HEK293 (cell line): ENCODE data around the gene EIF2A.
A peak's percentile ranks its signal among the peaks of the same experiment; 100 is the strongest.

Source experiments
- BCL11B ChIP-seq: fragments of 450-650 bp; formaldehyde crosslinking; IDR thresholded peaks from 2 replicates; pipeline ENCODE4 v1.5.1; 2016; ENCODE audit warnings: low read depth, missing biosample characterization, missing genetic modification characterization
- EGR2 ChIP-seq: fragments of 450-650 bp; formaldehyde crosslinking; IDR thresholded peaks from 2 replicates; pipeline ENCODE4 v1.5.1; 2016; ENCODE audit warnings: low read depth, missing biosample characterization, missing genetic modification characterization
- GLIS2 ChIP-seq: fragments of 450-650 bp; formaldehyde crosslinking; IDR thresholded peaks from 2 replicates; pipeline ENCODE4 v1.5.1; 2016; ENCODE audit warnings: missing biosample characterization, missing genetic modification characterization
- HOXD13 ChIP-seq: sonication (generic); formaldehyde crosslinking; IDR thresholded peaks from 2 replicates; pipeline ENCODE4 v1.8.0; 2022; ENCODE audit warnings: missing genetic modification reagents, borderline replicate concordance
- IKZF3 ChIP-seq: fragments of 450-650 bp; IDR thresholded peaks from 2 replicates; pipeline ENCODE4 v1.5.0; 2018; ENCODE audit warnings: missing biosample characterization, mild to moderate bottlenecking, missing genetic modification characterization, moderate library complexity
- KLF8 ChIP-seq: fragments of 450-650 bp; formaldehyde crosslinking; IDR thresholded peaks from 2 replicates; pipeline ENCODE4 v1.5.1; 2016; ENCODE audit warnings: missing biosample characterization, missing genetic modification characterization
- MEIS1 ChIP-seq: sonication (generic); formaldehyde crosslinking; IDR thresholded peaks from 2 replicates; pipeline ENCODE4 v1.8.1; 2022; ENCODE audit warnings: missing genetic modification reagents, mild to moderate bottlenecking, borderline replicate concordance
- MZF1 ChIP-seq: fragments of 450-650 bp; formaldehyde crosslinking; IDR thresholded peaks from 2 replicates; pipeline ENCODE4 v1.5.1; 2017; ENCODE audit warnings: missing biosample characterization, missing genetic modification characterization, borderline replicate concordance
- RBAK ChIP-seq: fragments of 450-650 bp; formaldehyde crosslinking; IDR thresholded peaks from 2 replicates; pipeline ENCODE4 v1.5.1; 2016; ENCODE audit warnings: missing biosample characterization, missing genetic modification characterization
- TCF7L2 ChIP-seq: IDR thresholded peaks from 2 replicates; pipeline ENCODE4 v1.6.1; 2011; ENCODE audit warnings: low read depth, mild to moderate bottlenecking, inconsistent platforms, low read length, moderate library complexity, borderline replicate concordance
- YY1 ChIP-seq: fragments of 450-650 bp; formaldehyde crosslinking; IDR thresholded peaks from 2 replicates; pipeline ENCODE4 v1.5.1; 2018; ENCODE audit warnings: missing biosample characterization, missing genetic modification characterization
- ZBTB21 ChIP-seq: fragments of 450-650 bp; formaldehyde crosslinking; IDR thresholded peaks from 2 replicates; pipeline ENCODE4 v1.5.1; 2017; ENCODE audit warnings: missing biosample characterization, missing genetic modification characterization
- ZBTB48 ChIP-seq: fragments of 450-650 bp; formaldehyde crosslinking; IDR thresholded peaks from 2 replicates; pipeline ENCODE4 v1.5.1; 2016; ENCODE audit warnings: missing biosample characterization, missing genetic modification characterization
- ZFP69B ChIP-seq: fragments of 450-650 bp; formaldehyde crosslinking; IDR thresholded peaks from 2 replicates; pipeline ENCODE4 v1.5.1; 2016; ENCODE audit warnings: missing biosample characterization, missing genetic modification characterization
- ZNF10 ChIP-seq: fragments of 450-650 bp; formaldehyde crosslinking; IDR thresholded peaks from 2 replicates; pipeline ENCODE4 v1.5.1; 2017; ENCODE audit warnings: missing biosample characterization, missing genetic modification characterization
- ZNF138 ChIP-seq: fragments of 450-650 bp; formaldehyde crosslinking; IDR thresholded peaks from 2 replicates; pipeline ENCODE4 v1.5.1; 2016; ENCODE audit warnings: missing biosample characterization, missing genetic modification characterization, borderline replicate concordance
- ZNF155 ChIP-seq: fragments of 450-650 bp; formaldehyde crosslinking; IDR thresholded peaks from 2 replicates; pipeline ENCODE4 v1.5.1; 2016; ENCODE audit warnings: missing biosample characterization, missing genetic modification characterization
- ZNF169 ChIP-seq: fragments of 450-650 bp; formaldehyde crosslinking; IDR thresholded peaks from 2 replicates; pipeline ENCODE4 v1.5.1; 2016; ENCODE audit warnings: missing biosample characterization, missing genetic modification characterization
- ZNF184 ChIP-seq: fragments of 450-650 bp; IDR thresholded peaks from 2 replicates; pipeline ENCODE4 v1.5.1; 2018; ENCODE audit warnings: missing biosample characterization, mild to moderate bottlenecking, missing genetic modification characterization
- ZNF19 ChIP-seq: fragments of 450-650 bp; formaldehyde crosslinking; IDR thresholded peaks from 2 replicates; pipeline ENCODE4; 2016; ENCODE audit warnings: missing biosample characterization, missing genetic modification characterization, low read depth
- ZNF221 ChIP-seq: fragments of 450-650 bp; formaldehyde crosslinking; IDR thresholded peaks from 2 replicates; pipeline ENCODE4 v1.5.1; 2017; ENCODE audit warnings: missing biosample characterization, missing genetic modification characterization, borderline replicate concordance
- ZNF24 ChIP-seq: fragments of 450-650 bp; formaldehyde crosslinking; IDR thresholded peaks from 2 replicates; pipeline ENCODE4 v1.5.1; 2016; ENCODE audit warnings: missing biosample characterization, missing genetic modification characterization
- ZNF311 ChIP-seq: fragments of 450-650 bp; formaldehyde crosslinking; IDR thresholded peaks from 2 replicates; pipeline ENCODE4 v1.5.1; 2017; ENCODE audit warnings: missing biosample characterization, missing genetic modification characterization, borderline replicate concordance
- ZNF324 ChIP-seq: fragments of 450-650 bp; formaldehyde crosslinking; IDR thresholded peaks from 2 replicates; pipeline ENCODE4 v1.5.1; 2016; ENCODE audit warnings: missing biosample characterization, missing genetic modification characterization
- ZNF416 ChIP-seq: fragments of 450-650 bp; formaldehyde crosslinking; IDR thresholded peaks from 2 replicates; pipeline ENCODE4 v1.5.1; 2016; ENCODE audit warnings: missing biosample characterization, missing genetic modification characterization
- ZNF433 ChIP-seq: fragments of 450-650 bp; formaldehyde crosslinking; IDR thresholded peaks from 2 replicates; pipeline ENCODE4 v1.5.1; 2016; ENCODE audit warnings: missing biosample characterization, missing genetic modification characterization, low read depth
- ZNF623 ChIP-seq: fragments of 450-650 bp; formaldehyde crosslinking; IDR thresholded peaks from 2 replicates; pipeline ENCODE4 v1.5.1; 2016; ENCODE audit warnings: missing biosample characterization, missing genetic modification characterization
- ZNF626 ChIP-seq: fragments of 450-650 bp; sonication (Bioruptor Pico); formaldehyde crosslinking; IDR thresholded peaks from 2 replicates; pipeline ENCODE4 v1.5.1; 2018; ENCODE audit warnings: missing biosample characterization, missing genetic modification characterization, inconsistent platforms
- ZNF701 ChIP-seq: fragments of 450-650 bp; formaldehyde crosslinking; IDR thresholded peaks from 2 replicates; pipeline ENCODE4 v1.5.1; 2016; ENCODE audit warnings: missing biosample characterization, missing genetic modification characterization
- ZNF837 ChIP-seq: fragments of 450-650 bp; formaldehyde crosslinking; IDR thresholded peaks from 2 replicates; pipeline ENCODE4 v1.5.1; 2016; ENCODE audit warnings: missing biosample characterization, missing genetic modification characterization
- ZSCAN16 ChIP-seq: fragments of 450-650 bp; formaldehyde crosslinking; IDR thresholded peaks from 2 replicates; pipeline ENCODE4 v1.5.1; 2016; ENCODE audit warnings: missing biosample characterization, missing genetic modification characterization
- ZSCAN30 ChIP-seq: fragments of 450-650 bp; IDR thresholded peaks from 2 replicates; pipeline ENCODE4 v1.5.1; 2018; ENCODE audit warnings: missing biosample characterization, mild to moderate bottlenecking, missing genetic modification characterization, moderate library complexity
- TF ChIP-seq, protein P1 (sequence below): fragments of 450-650 bp; formaldehyde crosslinking; IDR thresholded peaks from 2 replicates; pipeline ENCODE4 v1.5.1; 2016; ENCODE audit warnings: missing biosample characterization, missing genetic modification characterization
- TF ChIP-seq, protein P2 (sequence below): fragments of 450-650 bp; formaldehyde crosslinking; IDR thresholded peaks from 2 replicates; pipeline ENCODE4; 2016; ENCODE audit warnings: missing biosample characterization, missing genetic modification characterization
- TF ChIP-seq, protein P3 (sequence below): fragments of 450-650 bp; formaldehyde crosslinking; IDR thresholded peaks from 2 replicates; pipeline ENCODE4 v1.5.1; 2016; ENCODE audit warnings: missing biosample characterization, missing genetic modification characterization
- TF ChIP-seq, protein P4 (sequence below): fragments of 450-650 bp; formaldehyde crosslinking; IDR thresholded peaks from 2 replicates; pipeline ENCODE4 v1.5.1; 2016; ENCODE audit warnings: missing biosample characterization, missing genetic modification characterization, low read depth
- TF ChIP-seq, protein P5 (sequence below): fragments of 450-650 bp; formaldehyde crosslinking; IDR thresholded peaks from 2 replicates; pipeline ENCODE4 v1.5.1; 2016; ENCODE audit warnings: missing biosample characterization, missing genetic modification characterization

EIF2A gene

DNA sequence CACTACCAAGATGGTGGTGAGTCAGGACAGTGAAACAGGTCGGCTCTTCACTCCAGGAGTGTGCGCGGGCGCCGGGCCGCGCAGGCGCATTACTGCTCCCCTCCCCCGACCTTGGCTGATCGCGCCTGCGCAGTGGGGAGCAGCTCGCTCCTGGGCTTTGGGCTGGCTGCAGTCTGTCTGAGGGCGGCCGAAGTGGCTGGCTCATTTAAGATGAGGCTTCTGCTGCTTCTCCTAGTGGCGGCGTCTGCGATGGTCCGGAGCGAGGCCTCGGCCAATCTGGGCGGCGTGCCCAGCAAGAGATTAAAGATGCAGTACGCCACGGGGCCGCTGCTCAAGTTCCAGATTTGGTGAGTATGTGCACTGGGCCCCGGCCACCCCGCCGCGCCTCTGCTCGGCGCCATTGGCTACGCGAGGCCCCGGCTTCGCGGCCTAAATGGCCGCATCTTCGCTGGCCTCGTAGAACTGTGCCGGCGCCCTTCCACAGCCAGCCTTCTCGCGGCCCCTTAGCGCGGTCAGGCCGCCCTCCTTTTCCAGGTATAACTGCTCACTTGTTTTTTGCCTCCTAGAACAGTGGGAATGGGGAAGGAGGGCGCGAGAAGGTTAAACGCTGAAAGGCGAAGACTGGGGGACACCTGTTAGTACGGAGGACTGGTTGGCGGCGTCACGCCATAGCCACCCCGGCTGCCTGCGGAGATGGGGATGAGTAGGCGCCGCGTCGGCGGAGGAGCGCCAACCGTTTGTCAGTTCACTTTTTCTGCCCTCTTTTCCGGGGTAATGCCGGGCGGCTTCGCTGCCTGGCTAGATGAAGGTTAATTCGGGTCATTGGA, 56.8 kb downstream of the EIF2A start, which contains the start of gene SELENOT (continued):
- TF ChIP-seq, protein P1, sequence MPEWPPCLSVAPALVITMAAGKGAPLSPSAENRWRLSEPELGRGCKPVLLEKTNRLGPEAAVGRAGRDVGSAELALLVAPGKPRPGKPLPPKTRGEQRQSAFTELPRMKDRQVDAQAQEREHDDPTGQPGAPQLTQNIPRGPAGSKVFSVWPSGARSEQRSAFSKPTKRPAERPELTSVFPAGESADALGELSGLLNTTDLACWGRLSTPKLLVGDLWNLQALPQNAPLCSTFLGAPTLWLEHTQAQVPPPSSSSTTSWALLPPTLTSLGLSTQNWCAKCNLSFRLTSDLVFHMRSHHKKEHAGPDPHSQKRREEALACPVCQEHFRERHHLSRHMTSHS (tag by site-specific recombination) = no peak
- TF ChIP-seq ZNF324 (tag by site-specific recombination) = peak; percentile 89; the same call in 1 of the 2 replicates
- no peak for TF ChIP-seq TCF7L2
- no peak for TF ChIP-seq ZNF701 (tag by site-specific recombination)
- 0 out of 2 replicates have a peak, but pooled peaks have one; percentile 40 for TF ChIP-seq BCL11B (tag by site-specific recombination)
- TF ChIP-seq KLF8 (tag by site-specific recombination) = no peak; the same call in 1 of the 2 replicates
- TF ChIP-seq ZNF433 (tag by site-specific recombination) = no peak
- TF ChIP-seq, protein P2, sequence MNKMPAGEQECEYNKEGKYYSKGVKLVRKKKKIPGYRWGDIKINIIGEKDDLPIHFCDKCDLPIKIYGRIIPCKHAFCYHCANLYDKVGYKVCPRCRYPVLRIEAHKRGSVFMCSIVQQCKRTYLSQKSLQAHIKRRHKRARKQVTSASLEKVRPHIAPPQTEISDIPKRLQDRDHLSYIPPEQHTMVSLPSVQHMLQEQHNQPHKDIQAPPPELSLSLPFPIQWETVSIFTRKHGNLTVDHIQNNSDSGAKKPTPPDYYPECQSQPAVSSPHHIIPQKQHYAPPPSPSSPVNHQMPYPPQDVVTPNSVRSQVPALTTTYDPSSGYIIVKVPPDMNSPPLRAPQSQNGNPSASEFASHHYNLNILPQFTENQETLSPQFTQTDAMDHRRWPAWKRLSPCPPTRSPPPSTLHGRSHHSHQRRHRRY (tag by site-specific recombination) = peak; percentile 29; the same call in 1 of the 2 replicates
- TF ChIP-seq, protein P3, sequence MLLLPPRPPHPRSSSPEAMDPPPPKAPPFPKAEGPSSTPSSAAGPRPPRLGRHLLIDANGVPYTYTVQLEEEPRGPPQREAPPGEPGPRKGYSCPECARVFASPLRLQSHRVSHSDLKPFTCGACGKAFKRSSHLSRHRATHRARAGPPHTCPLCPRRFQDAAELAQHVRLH (tag by site-specific recombination) = peak; percentile 62; the same call in 1 of the 2 replicates
- TF ChIP-seq ZNF626 (tag by site-specific recombination) = no peak
- no peak for TF ChIP-seq ZNF416
- no peak for TF ChIP-seq ZNF19 (tag by site-specific recombination)
- TF ChIP-seq HOXD13 = peak; percentile 30; the same call in 1 of the 2 replicates
- peak; percentile 64; the same call in 1 of the 2 replicates for TF ChIP-seq ZNF24 (tag by site-specific recombination)
- no peak for TF ChIP-seq RBAK (tag by site-specific recombination)
- TF ChIP-seq YY1 (tag by site-specific recombination) = peak; percentile 91
- TF ChIP-seq, protein P4, sequence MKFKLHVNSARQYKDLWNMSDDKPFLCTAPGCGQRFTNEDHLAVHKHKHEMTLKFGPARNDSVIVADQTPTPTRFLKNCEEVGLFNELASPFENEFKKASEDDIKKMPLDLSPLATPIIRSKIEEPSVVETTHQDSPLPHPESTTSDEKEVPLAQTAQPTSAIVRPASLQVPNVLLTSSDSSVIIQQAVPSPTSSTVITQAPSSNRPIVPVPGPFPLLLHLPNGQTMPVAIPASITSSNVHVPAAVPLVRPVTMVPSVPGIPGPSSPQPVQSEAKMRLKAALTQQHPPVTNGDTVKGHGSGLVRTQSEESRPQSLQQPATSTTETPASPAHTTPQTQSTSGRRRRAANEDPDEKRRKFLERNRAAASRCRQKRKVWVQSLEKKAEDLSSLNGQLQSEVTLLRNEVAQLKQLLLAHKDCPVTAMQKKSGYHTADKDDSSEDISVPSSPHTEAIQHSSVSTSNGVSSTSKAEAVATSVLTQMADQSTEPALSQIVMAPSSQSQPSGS (tag by site-specific recombination) = no peak
- peak; percentile 84 for TF ChIP-seq ZFP69B (tag by site-specific recombination)
- peak; percentile 20; the same call in 1 of the 2 replicates for TF ChIP-seq ZNF623 (tag by site-specific recombination)
- peak; percentile 50; the same call in 1 of the 2 replicates for TF ChIP-seq ZSCAN16 (tag by site-specific recombination)
- 0 out of 2 replicates have a peak, but pooled peaks have one; percentile 39 for TF ChIP-seq MZF1 (tag by site-specific recombination)
- no peak for TF ChIP-seq ZNF138 (tag by site-specific recombination)
- TF ChIP-seq ZNF169 (tag by site-specific recombination) = no peak
- no peak for TF ChIP-seq MEIS1 (CRISPR knock-in tag)
- TF ChIP-seq GLIS2 = no peak; the same call in 1 of the 2 replicates
- TF ChIP-seq ZNF184 (tag by site-specific recombination) = 0 out of 2 replicates have a peak, but pooled peaks have one; percentile 51
- peak; percentile 32; the same call in 1 of the 2 replicates for TF ChIP-seq EGR2 (tag by site-specific recombination)
- TF ChIP-seq ZNF10 = peak; percentile 54; the same call in 1 of the 2 replicates
- no peak for TF ChIP-seq ZNF837
- no peak for TF ChIP-seq IKZF3 (tag by site-specific recombination)
- TF ChIP-seq, protein P5, sequence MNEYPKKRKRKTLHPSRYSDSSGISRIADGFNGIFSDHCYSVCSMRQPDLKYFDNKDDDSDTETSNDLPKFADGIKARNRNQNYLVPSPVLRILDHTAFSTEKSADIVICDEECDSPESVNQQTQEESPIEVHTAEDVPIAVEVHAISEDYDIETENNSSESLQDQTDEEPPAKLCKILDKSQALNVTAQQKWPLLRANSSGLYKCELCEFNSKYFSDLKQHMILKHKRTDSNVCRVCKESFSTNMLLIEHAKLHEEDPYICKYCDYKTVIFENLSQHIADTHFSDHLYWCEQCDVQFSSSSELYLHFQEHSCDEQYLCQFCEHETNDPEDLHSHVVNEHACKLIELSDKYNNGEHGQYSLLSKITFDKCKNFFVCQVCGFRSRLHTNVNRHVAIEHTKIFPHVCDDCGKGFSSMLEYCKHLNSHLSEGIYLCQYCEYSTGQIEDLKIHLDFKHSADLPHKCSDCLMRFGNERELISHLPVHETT (tag by site-specific recombination) = peak; percentile 73; the same call in 1 of the 2 replicates
- no peak for TF ChIP-seq ZNF311 (tag by site-specific recombination)
- TF ChIP-seq ZNF221 = no peak
- TF ChIP-seq ZBTB48 (tag by site-specific recombination) = peak; percentile 62; the same call in 1 of the 2 replicates
- no peak for TF ChIP-seq ZNF155
- TF ChIP-seq ZSCAN30 (tag by site-specific recombination) = peak; percentile 100
- TF ChIP-seq ZBTB21 = no peak
